Mammary epithelial cell (primary cell): Measurements from ENCODE around the gene ANTXR1.

Source experiments
- CTCF ChIP-seq, 2 donors: IDR thresholded peaks in 1 of 2; conservative IDR thresholded peaks in 1 of 2; 2 replicates each; pipeline ENCODE4 v1.5.1; 2011 to 2012; ENCODE audit warnings: inconsistent platforms in 2 of 2, low read length in 2 of 2, mild to moderate bottlenecking in 2 of 2, control low read depth in 1 of 2, low read depth in 1 of 2; ENCODE audit not compliant: insufficient read depth in 1 of 2; ENCODE audit errors: extremely low read depth in 1 of 2
- EZH2 ChIP-seq: IDR thresholded peaks from 2 replicates; pipeline ENCODE4 v1.6.1; 2012; ENCODE audit warnings: low read length, inconsistent platforms, borderline replicate concordance

GRCh38 chr2:69203166-69203985 lies 190.4 kb downstream of the ANTXR1 start:
- TF ChIP-seq CTCF (conservative IDR thresholded peaks at IDR 0.05 in 1 of 2, IDR thresholded peaks at IDR 0.05 in 1 of 2; ENCODE audit: extremely low read depth in 1 of 2, insufficient read depth in 1 of 2, low read depth in 1 of 2, low read length in 2 of 2): no peak
- no peak for TF ChIP-seq EZH2
